CD4-positive, alpha-beta T cell treated with Interleukin-21 for 1 hour (primary cell): ENCODE measurements around the gene HLTF.
A peak's percentile ranks its signal among the peaks of the same experiment; 100 is the strongest.
"Not testable (repeated sequence)": the region's sequence is repeated elsewhere in the genome, so short reads cannot be mapped to it uniquely, and the experiment has no call there.

Experiments
- DNase-seq: peaks from one replicate; pipeline ENCODE4 v3.0.0-alpha.2; 2020

The HLTF gene, protein sequence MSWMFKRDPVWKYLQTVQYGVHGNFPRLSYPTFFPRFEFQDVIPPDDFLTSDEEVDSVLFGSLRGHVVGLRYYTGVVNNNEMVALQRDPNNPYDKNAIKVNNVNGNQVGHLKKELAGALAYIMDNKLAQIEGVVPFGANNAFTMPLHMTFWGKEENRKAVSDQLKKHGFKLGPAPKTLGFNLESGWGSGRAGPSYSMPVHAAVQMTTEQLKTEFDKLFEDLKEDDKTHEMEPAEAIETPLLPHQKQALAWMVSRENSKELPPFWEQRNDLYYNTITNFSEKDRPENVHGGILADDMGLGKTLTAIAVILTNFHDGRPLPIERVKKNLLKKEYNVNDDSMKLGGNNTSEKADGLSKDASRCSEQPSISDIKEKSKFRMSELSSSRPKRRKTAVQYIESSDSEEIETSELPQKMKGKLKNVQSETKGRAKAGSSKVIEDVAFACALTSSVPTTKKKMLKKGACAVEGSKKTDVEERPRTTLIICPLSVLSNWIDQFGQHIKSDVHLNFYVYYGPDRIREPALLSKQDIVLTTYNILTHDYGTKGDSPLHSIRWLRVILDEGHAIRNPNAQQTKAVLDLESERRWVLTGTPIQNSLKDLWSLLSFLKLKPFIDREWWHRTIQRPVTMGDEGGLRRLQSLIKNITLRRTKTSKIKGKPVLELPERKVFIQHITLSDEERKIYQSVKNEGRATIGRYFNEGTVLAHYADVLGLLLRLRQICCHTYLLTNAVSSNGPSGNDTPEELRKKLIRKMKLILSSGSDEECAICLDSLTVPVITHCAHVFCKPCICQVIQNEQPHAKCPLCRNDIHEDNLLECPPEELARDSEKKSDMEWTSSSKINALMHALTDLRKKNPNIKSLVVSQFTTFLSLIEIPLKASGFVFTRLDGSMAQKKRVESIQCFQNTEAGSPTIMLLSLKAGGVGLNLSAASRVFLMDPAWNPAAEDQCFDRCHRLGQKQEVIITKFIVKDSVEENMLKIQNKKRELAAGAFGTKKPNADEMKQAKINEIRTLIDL

DNA sequence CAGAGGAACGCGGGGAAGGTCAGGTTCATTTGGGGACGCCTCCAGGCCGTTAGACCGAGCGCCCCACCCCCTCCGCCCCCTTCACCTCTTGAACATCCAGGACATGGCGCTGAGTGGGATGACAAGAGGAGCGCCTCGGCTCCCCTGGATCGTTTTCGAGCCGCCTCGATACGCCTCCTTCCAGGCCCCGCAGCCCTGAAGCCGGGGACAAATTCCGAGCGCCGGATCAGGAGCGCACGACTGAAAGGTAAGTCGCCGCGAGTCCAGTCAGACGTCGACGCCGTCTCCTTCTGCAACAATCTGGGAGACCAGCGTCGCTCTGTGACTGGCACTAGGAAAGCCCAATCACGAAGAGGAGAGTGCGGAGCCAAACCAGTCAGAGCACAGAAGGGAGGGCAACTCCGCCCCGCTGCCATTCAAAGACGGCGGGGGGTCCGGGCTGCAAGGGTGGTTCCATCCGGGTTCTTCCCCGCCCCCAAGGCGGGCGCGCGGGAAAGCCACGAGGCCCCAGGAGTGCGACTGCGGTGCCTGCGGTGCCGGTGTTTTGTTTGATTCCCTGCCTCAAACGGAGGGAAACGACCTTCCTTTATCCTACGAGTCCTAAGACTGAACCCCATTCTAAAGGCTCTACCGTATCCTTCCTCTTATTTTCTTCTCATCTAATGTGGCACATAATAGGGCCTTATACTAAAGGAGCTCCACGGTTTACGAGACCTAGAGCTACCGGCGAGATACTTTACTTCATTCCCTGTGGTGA, at the start of gene HLTF:
Gene HLTF, minus strand, starts transcription at position 302 of the 757 bp plus-strand sequence. Its CDS starts 197 bp downstream, at position 105.
- DNase-seq = peak; percentile 95

- DNase-seq = no peak
Measured at GRCh38 chr3:149134575-149134974, 48.2 kb upstream of the HLTF start.

DNA sequence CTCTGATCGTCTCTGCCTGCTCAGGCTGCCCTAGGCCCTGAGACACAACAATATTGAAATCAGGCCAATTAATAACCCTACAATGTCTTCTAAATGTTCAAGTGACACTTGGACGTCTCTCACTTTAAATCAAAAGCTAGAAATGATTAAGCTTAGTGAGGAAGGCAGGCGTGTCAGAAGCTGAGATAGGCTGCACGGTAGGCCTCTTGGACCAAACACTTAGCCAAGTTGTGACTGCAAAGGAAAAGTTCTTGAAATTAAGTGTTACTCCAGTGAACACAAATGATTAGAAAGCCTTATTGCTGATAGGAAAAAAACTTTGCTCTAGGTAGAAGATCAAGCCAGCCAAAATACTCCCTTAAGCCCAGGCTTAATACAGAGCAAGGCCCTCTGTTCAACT, 45.3 kb upstream of the HLTF start:
- DNase-seq = no peak

DNA sequence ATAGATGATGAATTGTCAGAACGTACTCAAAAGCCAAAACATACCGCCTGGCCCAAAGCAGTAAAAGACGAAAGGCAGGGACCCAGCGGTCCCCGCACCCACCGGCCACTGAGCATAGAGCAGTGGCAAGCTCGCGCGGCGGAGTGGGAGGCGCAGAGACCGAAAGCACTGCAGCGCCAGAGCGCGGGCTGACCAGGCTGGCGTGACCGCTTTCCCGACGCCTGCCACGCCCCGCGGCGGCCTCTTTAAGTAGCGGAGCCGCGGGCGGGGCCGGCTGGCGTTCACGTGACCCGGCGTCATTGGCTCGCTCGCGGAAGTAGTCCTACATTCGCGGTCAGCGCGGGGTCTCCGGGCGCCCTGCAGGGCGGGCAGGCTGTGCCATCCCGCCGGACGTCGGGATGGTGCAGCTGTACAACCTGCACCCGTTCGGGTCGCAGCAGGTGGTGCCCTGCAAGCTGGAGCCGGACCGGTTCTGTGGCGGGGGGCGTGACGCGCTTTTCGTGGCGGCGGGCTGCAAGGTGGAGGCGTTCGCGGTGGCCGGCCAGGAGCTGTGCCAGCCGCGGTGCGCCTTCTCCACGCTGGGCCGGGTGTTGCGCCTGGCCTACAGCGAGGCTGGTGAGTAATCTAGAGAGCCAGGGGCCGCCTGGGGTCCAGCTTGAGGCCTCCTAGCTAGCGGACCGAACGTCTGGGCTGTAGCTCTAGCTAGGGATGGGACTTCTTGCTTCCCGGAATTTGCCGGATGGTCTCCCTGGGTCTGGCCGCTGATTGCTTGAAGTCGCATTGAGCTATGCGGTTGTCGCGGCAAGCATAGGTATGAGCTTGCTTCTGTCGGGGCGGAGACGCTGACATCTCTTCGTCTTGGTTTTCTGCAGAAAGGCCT, 43.2 kb upstream of the HLTF start, which contains the start of gene HPS3:
Gene HPS3, plus strand, starts transcription at position 313 of the 880 bp plus-strand sequence. Its CDS starts 86 bp downstream, at position 399.
- DNase-seq = peak; percentile 82

DNA sequence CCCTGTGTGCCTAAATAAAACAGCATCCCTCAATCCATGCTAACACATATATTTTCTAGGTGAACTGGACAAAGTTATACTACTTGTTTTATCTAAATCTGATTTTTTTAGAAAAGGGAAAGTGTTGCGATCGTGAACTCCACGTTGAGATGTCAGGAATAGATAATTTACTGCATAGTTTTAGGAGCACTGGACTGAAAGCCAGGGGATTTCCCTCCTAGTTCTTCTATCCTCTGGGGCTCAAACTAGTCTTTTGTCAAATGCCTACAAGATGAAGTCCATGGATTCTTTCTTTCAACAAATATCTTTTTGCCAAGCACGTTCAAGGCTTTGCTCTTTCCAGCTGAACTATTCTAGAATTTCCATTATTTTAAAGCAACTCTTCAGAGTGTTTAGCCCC, 42.5 kb upstream of the HLTF start:
- DNase-seq = no peak

DNA sequence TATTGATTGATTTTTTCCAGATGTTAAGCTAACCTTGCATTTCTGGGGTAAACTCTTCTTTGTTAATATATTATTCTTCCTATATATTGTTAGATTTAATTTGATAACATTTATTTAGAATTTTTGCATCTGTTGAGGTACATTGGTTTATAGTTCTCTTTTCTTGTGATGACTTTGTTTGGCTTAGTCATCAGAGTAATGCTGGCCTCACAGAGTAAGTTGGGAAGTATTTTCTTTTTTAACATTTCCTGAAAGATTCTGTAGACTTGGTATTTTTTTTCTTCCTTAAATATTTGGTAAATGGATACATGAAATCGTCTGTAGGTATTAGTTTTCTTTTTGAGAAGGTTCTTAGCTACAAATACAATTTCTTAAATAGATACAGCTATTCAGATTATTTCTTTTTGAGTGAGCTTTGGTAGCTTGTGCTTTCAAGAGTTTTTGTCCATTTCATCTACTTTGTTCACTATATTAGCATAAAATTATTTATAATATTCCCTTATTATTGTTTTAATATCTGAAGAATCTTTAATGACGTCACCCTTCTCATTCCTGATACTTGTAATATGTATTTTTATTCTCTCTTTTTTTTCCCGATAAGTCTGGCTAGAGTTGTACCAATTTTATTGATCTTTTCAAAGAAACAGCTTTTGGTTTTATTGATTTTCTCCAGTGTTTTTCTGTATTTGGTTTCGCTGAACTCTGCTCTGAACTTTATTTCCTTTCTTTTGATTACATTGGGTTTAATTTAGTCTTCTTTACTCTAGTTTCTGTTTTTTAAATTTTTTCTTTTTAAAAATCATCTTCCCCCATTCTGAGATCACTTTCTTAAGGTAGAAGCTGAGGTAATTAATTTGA, 36.6 kb upstream of the HLTF start:
- no peak for DNase-seq

- DNase-seq = peak; percentile 72
Measured at GRCh38 chr3:149120051-149120972, 34.0 kb upstream of the HLTF start.

- DNase-seq = no peak
Measured at GRCh38 chr3:149119466-149119865, 33.1 kb upstream of the HLTF start.

DNA sequence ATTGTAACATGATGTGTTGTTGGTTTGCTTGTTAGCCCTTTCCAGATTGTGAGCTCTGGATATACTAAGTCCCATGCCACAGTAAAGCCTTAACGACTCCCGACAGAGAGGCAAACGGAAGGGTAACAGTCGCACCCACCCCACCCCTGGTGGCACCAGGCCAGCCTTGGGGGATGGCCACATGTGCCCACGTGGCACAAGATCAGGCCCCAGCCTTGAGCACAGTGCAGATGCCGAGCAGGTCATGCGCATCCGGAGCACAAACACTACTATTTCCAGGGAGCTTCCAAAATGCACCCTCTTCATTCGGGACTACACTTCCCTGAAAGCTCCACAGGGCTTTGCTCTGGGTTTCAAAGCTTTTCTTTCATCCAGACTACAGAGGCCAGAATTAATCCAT, 32.4 kb upstream of the HLTF start:
- no peak for DNase-seq

DNA sequence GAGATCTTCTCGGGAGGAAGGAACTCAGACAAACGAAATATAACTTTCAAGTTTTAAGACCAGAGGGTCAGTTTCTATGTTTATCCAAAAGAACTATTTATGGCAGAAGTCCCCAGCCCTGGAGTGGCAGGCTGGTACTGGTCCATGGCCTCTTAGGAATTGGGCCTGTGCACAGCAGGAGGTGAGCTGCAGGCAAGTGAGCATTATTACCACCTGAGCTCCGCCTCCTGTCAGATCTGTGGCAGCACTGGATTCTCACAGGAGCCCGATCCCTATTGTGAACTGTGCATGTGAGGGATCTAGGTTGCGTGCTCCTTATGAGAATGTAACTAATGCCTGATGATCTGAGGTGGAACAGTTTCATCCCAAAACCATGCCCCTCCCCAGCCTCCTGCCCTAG, 28.8 kb upstream of the HLTF start:
- DNase-seq = no peak

DNA sequence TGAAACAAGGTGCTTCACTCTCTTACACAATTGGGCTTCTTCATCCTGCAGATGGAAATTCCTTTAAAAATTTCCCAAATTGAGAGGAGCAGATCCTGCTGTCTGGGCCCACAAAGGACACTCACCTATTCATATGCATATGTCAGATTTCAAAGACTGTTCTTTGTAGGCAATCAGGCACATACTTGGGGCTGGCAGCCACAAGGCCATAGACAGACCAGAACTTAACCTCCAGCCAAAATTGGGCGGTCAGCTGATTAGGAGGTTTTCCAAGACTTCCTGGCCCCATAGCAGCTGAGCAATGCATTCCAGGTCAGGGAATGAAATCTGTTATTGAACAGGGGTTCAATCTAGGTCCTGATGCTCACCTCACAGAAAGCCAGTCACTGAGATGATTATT, 28.1 kb upstream of the HLTF start:
- DNase-seq = no peak

- no peak for DNase-seq
Measured at GRCh38 chr3:149104484-149104883, 18.2 kb upstream of the HLTF start.

DNA sequence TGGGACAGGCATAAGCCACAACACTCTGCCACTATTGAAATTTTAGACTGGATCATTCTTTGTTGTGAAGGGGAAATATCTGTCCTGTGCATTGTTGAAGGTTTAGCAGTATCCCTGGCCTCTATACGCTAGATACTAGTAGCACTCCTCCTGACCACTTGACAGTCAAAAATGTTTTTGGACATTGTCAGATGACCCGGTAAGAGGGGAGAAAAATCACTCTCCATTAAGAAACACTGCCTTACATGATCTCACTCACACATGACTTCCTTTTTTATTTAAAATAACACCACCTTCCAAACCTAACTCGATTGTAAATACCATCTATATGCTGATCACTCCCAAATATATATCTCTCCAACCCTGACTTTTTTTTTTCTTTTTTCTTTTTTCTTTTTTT, 15.3 kb upstream of the HLTF start:
- DNase-seq = no peak

DNA sequence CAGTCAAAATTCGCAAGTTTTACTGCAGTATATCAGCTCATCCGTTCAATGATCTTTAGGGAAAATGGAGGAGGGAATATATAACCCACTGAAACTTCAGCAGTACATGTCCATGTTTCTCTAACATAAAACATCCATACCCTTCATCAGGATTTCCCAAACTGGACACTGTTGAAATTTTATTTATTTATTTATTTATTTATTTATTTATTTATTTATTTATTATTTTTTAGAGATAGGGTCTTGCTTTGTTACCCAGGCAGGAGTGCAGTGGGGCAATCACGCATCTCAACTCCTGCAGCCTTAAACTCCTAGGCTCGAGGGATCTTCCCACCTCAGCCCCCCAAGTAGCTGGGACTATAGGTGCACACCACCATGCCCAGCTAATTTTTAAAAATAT, 14.8 kb upstream of the HLTF start:
- DNase-seq = no peak

DNA sequence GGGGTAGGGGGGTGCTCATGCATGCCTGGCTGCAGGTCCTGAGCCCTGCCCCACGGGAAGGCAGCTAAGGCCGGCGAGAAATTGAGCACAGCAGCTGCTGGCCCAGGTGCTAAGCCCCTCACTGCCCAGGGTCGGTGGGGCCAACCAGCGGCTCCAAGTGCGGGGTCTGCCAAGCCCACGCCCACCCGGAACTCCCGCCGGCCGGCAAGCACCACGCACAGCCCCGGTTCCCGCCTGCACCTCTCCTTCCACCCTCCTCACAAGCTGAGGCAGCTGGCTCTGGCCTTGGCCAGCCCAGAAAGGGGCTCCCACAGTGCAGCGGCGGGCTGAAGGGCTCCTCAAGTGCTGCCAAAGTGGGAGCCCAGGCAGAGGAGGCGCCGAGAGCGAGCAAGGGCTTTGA, 11.7 kb upstream of the HLTF start:
- not testable (repeated sequence) for DNase-seq

GRCh38 chr3:149095487-149095886, 9.2 kb upstream of the HLTF start:
- DNase-seq = no peak

DNA sequence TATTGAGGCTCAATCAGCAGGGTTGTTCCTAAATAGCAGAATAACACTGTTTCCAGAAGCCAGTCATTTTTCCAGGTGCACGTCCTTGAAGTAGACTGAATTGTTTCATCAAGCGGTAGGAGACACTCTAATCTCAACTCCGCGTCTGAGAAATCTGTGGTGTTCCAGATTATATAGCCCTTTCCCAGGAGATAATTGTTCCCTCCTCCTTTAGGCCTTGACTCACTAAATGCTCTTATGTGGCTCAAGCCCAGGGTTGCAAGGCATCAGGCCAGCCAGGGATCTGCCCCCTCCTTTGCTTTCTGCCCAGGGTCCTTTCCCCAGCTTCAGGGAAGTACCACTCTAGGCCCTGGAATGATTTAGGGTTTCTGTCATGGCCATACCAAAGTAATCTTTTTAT, 5.7 kb upstream of the HLTF start:
- no peak for DNase-seq

DNA sequence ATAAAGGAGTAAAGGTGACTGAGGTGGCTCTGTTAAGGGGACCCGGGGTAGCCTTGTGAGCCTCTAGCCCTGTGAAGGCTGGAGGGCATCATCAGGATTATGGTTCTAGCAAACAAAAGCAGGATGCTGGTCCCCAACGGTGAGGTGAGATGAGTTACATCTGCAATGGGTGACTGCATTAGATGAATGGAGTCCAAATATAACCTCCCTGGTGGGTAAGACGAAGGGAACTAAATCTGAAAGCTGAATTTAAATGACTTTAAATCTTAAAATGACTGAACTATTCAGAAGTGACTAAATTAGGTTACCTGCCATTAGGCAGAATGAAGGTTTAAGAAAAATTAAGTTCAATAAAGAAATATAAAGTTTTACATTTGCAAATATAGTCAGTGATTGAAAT, 4.6 kb upstream of the HLTF start:
- DNase-seq = no peak

- no peak for DNase-seq
Measured at GRCh38 chr3:149090461-149090860, 4.1 kb upstream of the HLTF start.

GRCh38 chr3:149089395-149089794, 3.1 kb upstream of the HLTF start:
- no peak for DNase-seq
